A549 (cell line): ENCODE results near the gene PTPN1. TPM values are rescaled to one million over a fixed set of nuclear protein-coding genes. Genes with fewer than 3 reads are reported as not detected.
A peak's percentile ranks its signal among the peaks of the same experiment; 100 is the strongest.

Source experiments
- ATAC-seq, 2 experiments: fragments of 200-7000 bp in 1 of 2; fragments of >200 bp in 1 of 2; cut with Nextera tagmentation in 1 of 2; cut with Tn5 transposase in 1 of 2; 3 replicates each; pipeline versions ENCODE4 v1.8.0 to v1.9.1; 2018 to 2020; ENCODE audit warnings: mild to moderate bottlenecking in 1 of 2, moderate library complexity in 1 of 2
- CTCF ChIA-PET: fragments of 300-600 bp; sonication (Branson Sonifier 250); formaldehyde crosslinking; extraction: SDS; loops from one replicate; lab custom pipeline; 2021; ENCODE audit warnings: antibody characterized with exemption, inconsistent platforms; lab: Yijun Ruan, JAX
- POLR2A ChIA-PET: fragments of 350-600 bp; formaldehyde crosslinking; extraction: SDS; loops from one replicate; lab custom pipeline; 2021; ENCODE audit warnings: antibody characterized with exemption, inconsistent platforms; lab: Yijun Ruan, JAX
- DNase-seq, 2 experiments: peaks; one replicate each; pipeline versions ENCODE4 v3.0.0 to v3.0.0-alpha.2; 2011 to 2016; ENCODE audit warnings: low read depth in 1 of 2, low spot score in 1 of 2
- FAIRE-seq: peaks from 2 replicates; lab custom pipeline; 2011; peaks lifted over from hg19 to GRCh38; lab: Jason Lieb, UNC
- H3K27ac ChIP-seq, 2 experiments: fragments of >200 bp; sonication (Bioruptor Twin); formaldehyde crosslinking; 3 replicates each; pipeline ENCODE4 v1.5.1; 2016 to 2017
- H3K4me1 ChIP-seq: fragments of >200 bp; sonication (Bioruptor Twin); formaldehyde crosslinking; 3 replicates; pipeline ENCODE4 v1.6.1; 2016
- H3K4me2 ChIP-seq: fragments of >200 bp; sonication (Bioruptor Twin); formaldehyde crosslinking; 3 replicates; pipeline ENCODE4 v1.6.1; 2016
- H3K4me3 ChIP-seq: fragments of >200 bp; sonication (Bioruptor Twin); formaldehyde crosslinking; 3 replicates; pipeline ENCODE4 v1.5.1; 2016
- H3K9me3 ChIP-seq: fragments of >200 bp; sonication (Bioruptor Twin); formaldehyde crosslinking; 3 replicates; pipeline ENCODE4 v1.6.1; 2016
- BCL3 ChIP-seq: fragments of >200 bp; sonication (Bioruptor Twin); formaldehyde crosslinking; IDR thresholded peaks from 3 replicates; pipeline ENCODE4 v1.6.1; 2016
- CEBPB ChIP-seq, 2 experiments: fragments of >200 bp in 1 of 2; sonication (Bioruptor Twin) in 1 of 2; formaldehyde crosslinking in 1 of 2; IDR thresholded peaks; 2 replicates each; pipeline ENCODE4 v1.6.1; 2012 to 2016
- EHF ChIP-seq: fragments of 250-450 bp; sonication (Bioruptor Pico); IDR thresholded peaks from 2 replicates; pipeline ENCODE4 v1.5.0; 2020; ENCODE audit warnings: mild to moderate bottlenecking
- EP300 ChIP-seq, 2 experiments: fragments of >200 bp; sonication (Bioruptor Twin); formaldehyde crosslinking; IDR thresholded peaks; 2 replicates in 1 of 2; 3 replicates in 1 of 2; pipeline ENCODE4 v1.6.1; 2016 to 2017
- ESRRA ChIP-seq: fragments of 150-350 bp; IDR thresholded peaks from 2 replicates; pipeline ENCODE4 v1.6.1; 2014; ENCODE audit warnings: mild to moderate bottlenecking, low read length, borderline replicate concordance
- FOSB ChIP-seq: fragments of 250-450 bp; sonication (Bioruptor Pico); IDR thresholded peaks from 2 replicates; pipeline ENCODE4 v1.5.0; 2020; ENCODE audit warnings: mild to moderate bottlenecking, moderate library complexity
- FOSL2 ChIP-seq, 2 experiments: fragments of 450-650 bp in 1 of 2; fragments of >200 bp in 1 of 2; sonication (Bioruptor Twin) in 1 of 2; formaldehyde crosslinking; IDR thresholded peaks; 2 replicates each; pipeline versions ENCODE4 v1.5.0 to v1.6.1; 2016 to 2020; ENCODE audit warnings: mild to moderate bottlenecking in 1 of 2, moderate library complexity in 1 of 2
- HOXB13 ChIP-seq: fragments of 250-450 bp; sonication (Bioruptor Pico); IDR thresholded peaks from 2 replicates; pipeline ENCODE4 v1.5.0; 2020; ENCODE audit warnings: low read depth, mild to moderate bottlenecking, moderate library complexity
- HOXB5 ChIP-seq: fragments of 250-450 bp; sonication (Bioruptor Pico); IDR thresholded peaks from 2 replicates; pipeline ENCODE4 v1.5.0; 2020; ENCODE audit warnings: mild to moderate bottlenecking, moderate library complexity
- JUN ChIP-seq, 2 experiments: fragments of >200 bp; sonication (Bioruptor Twin); formaldehyde crosslinking; IDR thresholded peaks; 2 replicates in 1 of 2; 3 replicates in 1 of 2; pipeline ENCODE4 v1.6.1; 2016 to 2017
- JUNB ChIP-seq: fragments of >200 bp; sonication (Bioruptor Twin); formaldehyde crosslinking; IDR thresholded peaks from 2 replicates; pipeline ENCODE4 v1.6.1; 2016
- KDM5A ChIP-seq: fragments of 200-600 bp; sonication (generic); IDR thresholded peaks from 2 replicates; pipeline ENCODE4 v1.6.1; 2016; ENCODE audit warnings: antibody characterized with exemption, mild to moderate bottlenecking
- MAFK ChIP-seq: fragments of 450-650 bp; IDR thresholded peaks from 2 replicates; pipeline ENCODE4 v1.6.1; 2014; ENCODE audit not compliant: partially characterized antibody
- MAX ChIP-seq: IDR thresholded peaks from 2 replicates; pipeline ENCODE4 v1.6.1; 2012
- MAZ ChIP-seq: fragments of 150-350 bp; IDR thresholded peaks from 2 replicates; pipeline ENCODE4 v1.6.1; 2014; ENCODE audit warnings: antibody characterized with exemption, low read depth, low read length, borderline replicate concordance
- MYC ChIP-seq: IDR thresholded peaks from 2 replicates; pipeline ENCODE4 v1.6.1; 2012; ENCODE audit warnings: mild to moderate bottlenecking, inconsistent platforms, low read length, improper control_type of control experiment, borderline replicate concordance
- NFE2L2 ChIP-seq: fragments of 150-350 bp; conservative IDR thresholded peaks from 2 replicates; pipeline ENCODE4 v1.6.1; 2014; ENCODE audit warnings: low read length
- NPAS2 ChIP-seq: fragments of 250-450 bp; sonication (Bioruptor Pico); IDR thresholded peaks from 2 replicates; pipeline ENCODE4 v1.8.0; 2022; ENCODE audit warnings: mild to moderate bottlenecking, moderate library complexity, borderline replicate concordance
- POLR2A ChIP-seq: IDR thresholded peaks from 2 replicates; pipeline ENCODE4 v1.6.1; 2012; ENCODE audit warnings: mild to moderate bottlenecking, low read length
- TFCP2L1 ChIP-seq: fragments of 250-450 bp; sonication (Bioruptor Pico); IDR thresholded peaks from 2 replicates; pipeline ENCODE4 v1.5.0; 2021; ENCODE audit warnings: mild to moderate bottlenecking
- USF2 ChIP-seq: fragments of 450-650 bp; IDR thresholded peaks from 2 replicates; pipeline ENCODE4 v1.6.1; 2014; ENCODE audit warnings: antibody characterized with exemption
- ZNF302 ChIP-seq: fragments of 250-450 bp; sonication (Bioruptor Pico); IDR thresholded peaks from 2 replicates; pipeline ENCODE4 v1.9.0; 2021; ENCODE audit warnings: inconsistent platforms, mild to moderate bottlenecking, moderate library complexity
- ZSCAN20 ChIP-seq: fragments of 250-450 bp; sonication (Bioruptor Pico); IDR thresholded peaks from 2 replicates; pipeline ENCODE4 v1.8.0; 2022; ENCODE audit warnings: mild to moderate bottlenecking, moderate library complexity
- WGBS: methylation state at CpG from one replicate; pipeline ENCODE4 v1.1.6; 2017; ENCODE audit errors: missing lambda C conversion rate; 5-methylcytosine and 5-hydroxymethylcytosine counted together
- polyA plus RNA-seq, 4 experiments: library from polyadenylated mRNA; depleted of rRNA in 3 of 4; stranded (reverse); fragments of >200 nt; fragmentation: RNase III in 1 of 4; extraction: RNeasy Plus Mini Kit Qiagen cat#74134 plus additional on column Dnase treatment in 1 of 4; gene quantifications; 2 replicates in 3 of 4; 3 replicates in 1 of 4; pipeline ENCODE4 v1.2.3, GENCODE V29; 2011 to 2017
- TF ChIP-seq, protein P1 (sequence below): fragments of 250-450 bp; sonication (Bioruptor Pico); IDR thresholded peaks from 2 replicates; pipeline ENCODE4 v1.5.0; 2020; ENCODE audit warnings: low read depth, mild to moderate bottlenecking, moderate library complexity
- TF ChIP-seq, protein P2 (sequence below): IDR thresholded peaks from 2 replicates; pipeline ENCODE4 v1.6.1; 2012; ENCODE audit warnings: low read depth, borderline replicate concordance
- TF ChIP-seq, protein P3 (sequence below): fragments of >200 bp; sonication (Bioruptor Twin); formaldehyde crosslinking; IDR thresholded peaks from 2 replicates; pipeline ENCODE4 v1.6.1; 2016

Gene PTPN1
- polyA plus RNA-seq, 2 of the 4 experiments (the other 2 are of a cell fraction): 23.2 to 24.3 TPM

GRCh38 chr20:50560867-50561266 is 50.7 kb downstream of the PTPN1 start:
- TF ChIP-seq HOXB13 (CRISPR knock-in tag) (no peak), ZNF302 (CRISPR knock-in tag) (no peak), CEBPB (IDR thresholded peaks at IDR 0.05) (no peak), TFCP2L1 (CRISPR knock-in tag) (no peak), HOXB5 (no peak), MYC (no peak)
- TF ChIP-seq, protein P1, sequence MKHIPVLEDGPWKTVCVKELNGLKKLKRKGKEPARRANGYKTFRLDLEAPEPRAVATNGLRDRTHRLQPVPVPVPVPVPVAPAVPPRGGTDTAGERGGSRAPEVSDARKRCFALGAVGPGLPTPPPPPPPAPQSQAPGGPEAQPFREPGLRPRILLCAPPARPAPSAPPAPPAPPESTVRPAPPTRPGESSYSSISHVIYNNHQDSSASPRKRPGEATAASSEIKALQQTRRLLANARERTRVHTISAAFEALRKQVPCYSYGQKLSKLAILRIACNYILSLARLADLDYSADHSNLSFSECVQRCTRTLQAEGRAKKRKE (CRISPR knock-in tag): no peak
- TF ChIP-seq, all 56 proteins: peak for 0
- ChIA-PET CTCF (interaction anchor here (0.9 to 14.1 kb wide), 7 partner anchors 10 to 585 kb away, joined by 3 to 171 read pairs (median 3); no protein-coding TSS in a partner anchor), POLR2A (interaction anchor here (1.0 to 1.2 kb wide), 2 partner anchors 9 to 51 kb away, joined by 3 read pairs; partner anchors contain the start of gene PTPN1)
- FAIRE-seq (no peak), ATAC-seq (no peak), DNase-seq (no peak)
- H3K9me3 ChIP-seq: no peaks in the 10 kb centered on the region
- H3K4me1 ChIP-seq: peaks cover 60% of the 10 kb centered on the region
- H3K4me3 ChIP-seq: no peak overlapping the region
- 86% methylated on average over 5 of the region's 5 CpGs for WGBS
- peak overlapping the region; percentile 65 for H3K4me2 ChIP-seq
- peak overlapping the region; percentile 63 to 87 for H3K27ac ChIP-seq

GRCh38 chr20:50561379-50562078 is 51.3 kb downstream of the PTPN1 start:
- WGBS: 43% methylated on average over 17 of the region's 17 CpGs
- DNase-seq: peak; percentile 70 to 75
- ATAC-seq: peak; percentile 88 to 89
- no peaks in the 10 kb centered on the region for H3K9me3 ChIP-seq
- no peak overlapping the region for H3K4me3 ChIP-seq
- POLR2A ChIA-PET: interaction anchor here (0.5 to 1.2 kb wide), 3 partner anchors 8 to 138 kb away, joined by 3 read pairs; partner anchors contain the start of gene PTPN1
- H3K27ac ChIP-seq: peak overlapping the region; percentile 63 to 87
- peak; percentile 61 for TF ChIP-seq MAX
- peak; percentile 79 for TF ChIP-seq NFE2L2
- TF ChIP-seq, protein P2, sequence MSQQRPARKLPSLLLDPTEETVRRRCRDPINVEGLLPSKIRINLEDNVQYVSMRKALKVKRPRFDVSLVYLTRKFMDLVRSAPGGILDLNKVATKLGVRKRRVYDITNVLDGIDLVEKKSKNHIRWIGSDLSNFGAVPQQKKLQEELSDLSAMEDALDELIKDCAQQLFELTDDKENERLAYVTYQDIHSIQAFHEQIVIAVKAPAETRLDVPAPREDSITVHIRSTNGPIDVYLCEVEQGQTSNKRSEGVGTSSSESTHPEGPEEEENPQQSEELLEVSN: 0 out of 2 replicates have a peak, but pooled peaks have one; percentile 8
- peak; percentile 86 for TF ChIP-seq FOSL2 (IDR thresholded peaks at IDR 0.05)
- TF ChIP-seq FOSL2 (CRISPR knock-in tag; IDR thresholded peaks at IDR 0.05): peak; percentile 92
- TF ChIP-seq MAFK: peak; percentile 92
- TF ChIP-seq JUN (IDR thresholded peaks at IDR 0.05): peak in 1 of 2 experiments; percentile 67; a peak in 1 of 5 replicates
- TF ChIP-seq EP300 (IDR thresholded peaks at IDR 0.05): peak in 1 of 2 experiments; percentile 27; a peak in 1 of 5 replicates
- peak; percentile 81 for TF ChIP-seq JUNB
- no peak for TF ChIP-seq NPAS2 (CRISPR knock-in tag)
- TF ChIP-seq, protein P3, sequence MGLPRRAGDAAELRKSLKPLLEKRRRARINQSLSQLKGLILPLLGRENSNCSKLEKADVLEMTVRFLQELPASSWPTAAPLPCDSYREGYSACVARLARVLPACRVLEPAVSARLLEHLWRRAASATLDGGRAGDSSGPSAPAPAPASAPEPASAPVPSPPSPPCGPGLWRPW: no peak
- peaks cover 60% of the 10 kb centered on the region for H3K4me1 ChIP-seq
- no peak for FAIRE-seq
- CTCF ChIA-PET: interaction anchor here (0.6 to 14.1 kb wide), 12 partner anchors 9 to 585 kb away, joined by 3 to 171 read pairs (median 3); no protein-coding TSS in a partner anchor
- peak overlapping the region; percentile 65 for H3K4me2 ChIP-seq

GRCh38 chr20:50562262-50562701 is 52.1 kb downstream of the PTPN1 start:
- ChIA-PET CTCF (interaction anchor here (0.6 to 14.1 kb wide), 8 partner anchors 9 to 586 kb away, joined by 3 to 171 read pairs (median 4); no protein-coding TSS in a partner anchor), POLR2A (interaction anchor here (0.5 to 1.2 kb wide), 2 partner anchors 8 to 139 kb away, joined by 3 read pairs; no protein-coding TSS in a partner anchor)
- Histone ChIP-seq H3K4me1 (peaks cover 60% of the 10 kb centered on the region), H3K27ac (peak overlapping the region; percentile 63 to 87), H3K4me3 (no peak overlapping the region), H3K4me2 (peak overlapping the region; percentile 65; the same call in 2 of the 3 replicates), H3K9me3 (no peaks in the 10 kb centered on the region)
- FAIRE-seq (no peak), ATAC-seq (no peak), DNase-seq (no peak)
- 88% methylated on average over 7 of the region's 7 CpGs for WGBS
- TF ChIP-seq BCL3 (no peak), NPAS2 (CRISPR knock-in tag) (no peak), POLR2A (no peak), MAZ (no peak), ESRRA (no peak), MYC (no peak), USF2 (no peak), KDM5A (no peak), ZSCAN20 (CRISPR knock-in tag) (no peak), FOSB (CRISPR knock-in tag) (no peak), EHF (CRISPR knock-in tag) (no peak)
- TF ChIP-seq, protein P1 (CRISPR knock-in tag): no peak
- TF ChIP-seq, protein P2: no peak
